Measurements from ENCODE around the gene UBE2J1.

UBE2J1 gene

GRCh38 chr6:89314692-89315091 lies 37.8 kb downstream of the UBE2J1 start:
- H2AK5ac ChIP-seq (ENCODE audit: low read length): no peak overlapping the region
- H2BK120ac ChIP-seq (ENCODE audit: low read depth, low read length): no peak overlapping the region
- H3K4me2 ChIP-seq (ENCODE audit: low read length): no peak overlapping the region
- no peak overlapping the region for H3K4me3 ChIP-seq (ENCODE audit: low read length)
- no CpG with 5 or more reads among the region's 7 CpGs for WGBS (ENCODE audit: extremely low coverage, insufficient coverage, low lambda C conversion rate)
- H3K79me2 ChIP-seq (ENCODE audit: control insufficient read depth, insufficient read depth, low read length): no peaks in the 10 kb centered on the region
- H3K18ac ChIP-seq (ENCODE audit: low read length): no peak overlapping the region
- no peak overlapping the region for H2BK15ac ChIP-seq (replicated peaks; ENCODE audit: low read depth)
- no peak overlapping the region for H3K27ac ChIP-seq (ENCODE audit: low read depth, low read length)
- H3K4me1 ChIP-seq (ENCODE audit: control insufficient read depth, low read depth, low read length): no peaks in the 10 kb centered on the region
- no peak overlapping the region for H2BK5ac ChIP-seq (ENCODE audit: low read length)
- H4K5ac ChIP-seq (ENCODE audit: low read length): no peak overlapping the region
- H4K8ac ChIP-seq (ENCODE audit: low read depth, low read length): no peak overlapping the region
- H3K79me1 ChIP-seq (ENCODE audit: low read length): no peaks in the 10 kb centered on the region
- H3K56ac ChIP-seq (ENCODE audit: low read length): no peak overlapping the region
- H3K23ac ChIP-seq (ENCODE audit: low read length): no peak overlapping the region
- no peak for DNase-seq
- H3K9ac ChIP-seq (ENCODE audit: low read length): no peak overlapping the region
- H3K27me3 ChIP-seq (ENCODE audit: insufficient read depth, low read length, poor library complexity): no peaks in the 10 kb centered on the region
- H3K4ac ChIP-seq (ENCODE audit: low read depth, low read length): no peak overlapping the region
- no peaks in the 10 kb centered on the region for H3K36me3 ChIP-seq (ENCODE audit: control insufficient read depth, insufficient read depth, low read length)

GRCh38 chr6:89313006-89313405 lies 39.5 kb downstream of the UBE2J1 start:
- no peaks in the 10 kb centered on the region for H3K79me2 ChIP-seq (ENCODE audit: control insufficient read depth, insufficient read depth, low read length)
- no peak overlapping the region for H3K18ac ChIP-seq (ENCODE audit: low read length)
- no peak overlapping the region for H3K27ac ChIP-seq (ENCODE audit: low read depth, low read length)
- DNase-seq: no peak
- H3K36me3 ChIP-seq (ENCODE audit: control insufficient read depth, insufficient read depth, low read length): no peaks in the 10 kb centered on the region
- no peak overlapping the region for H3K23ac ChIP-seq (ENCODE audit: low read length)
- H4K8ac ChIP-seq (ENCODE audit: low read depth, low read length): no peak overlapping the region
- no peak overlapping the region for H3K4me3 ChIP-seq (ENCODE audit: low read length)
- no peak overlapping the region for H2BK5ac ChIP-seq (ENCODE audit: low read length)
- WGBS (ENCODE audit: extremely low coverage, insufficient coverage, low lambda C conversion rate): no CpG with 5 or more reads among the region's 1 CpG
- H3K56ac ChIP-seq (ENCODE audit: low read length): no peak overlapping the region
- no peaks in the 10 kb centered on the region for H3K79me1 ChIP-seq (ENCODE audit: low read length)
- no peak overlapping the region for H2AK5ac ChIP-seq (ENCODE audit: low read length)
- no peak overlapping the region for H4K5ac ChIP-seq (ENCODE audit: low read length)
- no peak overlapping the region for H3K9ac ChIP-seq (ENCODE audit: low read length)
- no peak overlapping the region for H3K4ac ChIP-seq (ENCODE audit: low read depth, low read length)
- H3K4me1 ChIP-seq (ENCODE audit: control insufficient read depth, low read depth, low read length): no peaks in the 10 kb centered on the region
- no peaks in the 10 kb centered on the region for H3K27me3 ChIP-seq (ENCODE audit: insufficient read depth, low read length, poor library complexity)
- H2BK120ac ChIP-seq (ENCODE audit: low read depth, low read length): no peak overlapping the region
- no peak overlapping the region for H3K4me2 ChIP-seq (ENCODE audit: low read length)
- H2BK15ac ChIP-seq (replicated peaks; ENCODE audit: low read depth): no peak overlapping the region

GRCh38 chr6:89311853-89312531 lies 40.5 kb downstream of the UBE2J1 start:
- no peak overlapping the region for H3K4ac ChIP-seq (ENCODE audit: low read depth, low read length)
- H3K9ac ChIP-seq (ENCODE audit: low read length): peak overlapping the region; percentile 30
- no peak overlapping the region for H3K23ac ChIP-seq (ENCODE audit: low read length)
- H3K79me2 ChIP-seq (ENCODE audit: control insufficient read depth, insufficient read depth, low read length): no peaks in the 10 kb centered on the region
- H2AK5ac ChIP-seq (ENCODE audit: low read length): no peak overlapping the region
- H3K18ac ChIP-seq (ENCODE audit: low read length): no peak overlapping the region
- no peak overlapping the region for H3K27ac ChIP-seq (ENCODE audit: low read depth, low read length)
- peak; percentile 90 for DNase-seq
- no peaks in the 10 kb centered on the region for H3K79me1 ChIP-seq (ENCODE audit: low read length)
- no peak overlapping the region for H4K8ac ChIP-seq (ENCODE audit: low read depth, low read length)
- H2BK15ac ChIP-seq (replicated peaks; ENCODE audit: low read depth): no peak overlapping the region
- WGBS (ENCODE audit: extremely low coverage, insufficient coverage, low lambda C conversion rate): no CpG with 5 or more reads among the region's 9 CpGs
- H3K27me3 ChIP-seq (ENCODE audit: insufficient read depth, low read length, poor library complexity): no peaks in the 10 kb centered on the region
- no peak overlapping the region for H2BK5ac ChIP-seq (ENCODE audit: low read length)
- H4K5ac ChIP-seq (ENCODE audit: low read length): no peak overlapping the region
- no peak overlapping the region for H3K4me3 ChIP-seq (ENCODE audit: low read length)
- H3K4me1 ChIP-seq (ENCODE audit: control insufficient read depth, low read depth, low read length): no peaks in the 10 kb centered on the region
- H3K36me3 ChIP-seq (ENCODE audit: control insufficient read depth, insufficient read depth, low read length): no peaks in the 10 kb centered on the region
- H3K56ac ChIP-seq (ENCODE audit: low read length): peak overlapping the region; percentile 35
- no peak overlapping the region for H2BK120ac ChIP-seq (ENCODE audit: low read depth, low read length)
- no peak overlapping the region for H3K4me2 ChIP-seq (ENCODE audit: low read length)

- no peak overlapping the region for H3K9ac ChIP-seq (ENCODE audit: low read length)
- no peak overlapping the region for H4K5ac ChIP-seq (ENCODE audit: low read length)
- H2BK5ac ChIP-seq (ENCODE audit: low read length): no peak overlapping the region
- H3K4me3 ChIP-seq (ENCODE audit: low read length): no peak overlapping the region
- H3K23ac ChIP-seq (ENCODE audit: low read length): no peak overlapping the region
- H3K4ac ChIP-seq (ENCODE audit: low read depth, low read length): no peak overlapping the region
- H3K4me1 ChIP-seq (ENCODE audit: control insufficient read depth, low read depth, low read length): no peaks in the 10 kb centered on the region
- no peaks in the 10 kb centered on the region for H3K79me1 ChIP-seq (ENCODE audit: low read length)
- no peak overlapping the region for H3K56ac ChIP-seq (ENCODE audit: low read length)
- WGBS (ENCODE audit: extremely low coverage, insufficient coverage, low lambda C conversion rate): no CpG with 5 or more reads among the region's 5 CpGs
- no peak overlapping the region for H3K27ac ChIP-seq (ENCODE audit: low read depth, low read length)
- H3K36me3 ChIP-seq (ENCODE audit: control insufficient read depth, insufficient read depth, low read length): no peaks in the 10 kb centered on the region
- no peak for DNase-seq
- no peak overlapping the region for H2BK15ac ChIP-seq (replicated peaks; ENCODE audit: low read depth)
- no peaks in the 10 kb centered on the region for H3K79me2 ChIP-seq (ENCODE audit: control insufficient read depth, insufficient read depth, low read length)
- H2AK5ac ChIP-seq (ENCODE audit: low read length): no peak overlapping the region
- H2BK120ac ChIP-seq (ENCODE audit: low read depth, low read length): no peak overlapping the region
- H3K18ac ChIP-seq (ENCODE audit: low read length): no peak overlapping the region
- no peak overlapping the region for H3K4me2 ChIP-seq (ENCODE audit: low read length)
- no peaks in the 10 kb centered on the region for H3K27me3 ChIP-seq (ENCODE audit: insufficient read depth, low read length, poor library complexity)
- H4K8ac ChIP-seq (ENCODE audit: low read depth, low read length): no peak overlapping the region
These were observed 41.0 kb downstream of the UBE2J1 start for GRCh38 chr6:89311530-89311852.

- H3K27ac ChIP-seq (ENCODE audit: low read depth, low read length): no peak overlapping the region
These were observed 41.6 kb downstream of the UBE2J1 start for GRCh38 chr6:89310929-89311328.

More at GRCh38 chr6:89310929-89311328, 41.6 kb downstream of the UBE2J1 start:
- Histone ChIP-seq H3K56ac (ENCODE audit: low read length) (no peak overlapping the region), H3K4me2 (ENCODE audit: low read length) (no peak overlapping the region), H3K79me1 (ENCODE audit: low read length) (no peaks in the 10 kb centered on the region), H2BK120ac (ENCODE audit: low read depth, low read length) (no peak overlapping the region), H3K27me3 (ENCODE audit: insufficient read depth, low read length, poor library complexity) (no peaks in the 10 kb centered on the region), H3K18ac (ENCODE audit: low read length) (no peak overlapping the region), H2AK5ac (ENCODE audit: low read length) (no peak overlapping the region), H3K79me2 (ENCODE audit: control insufficient read depth, insufficient read depth, low read length) (no peaks in the 10 kb centered on the region), H3K23ac (ENCODE audit: low read length) (no peak overlapping the region), H2BK5ac (ENCODE audit: low read length) (no peak overlapping the region), H3K4ac (ENCODE audit: low read depth, low read length) (no peak overlapping the region), H2BK15ac (replicated peaks; ENCODE audit: low read depth) (no peak overlapping the region), H3K4me1 (ENCODE audit: control insufficient read depth, low read depth, low read length) (no peaks in the 10 kb centered on the region), H4K5ac (ENCODE audit: low read length) (no peak overlapping the region), H3K4me3 (ENCODE audit: low read length) (no peak overlapping the region), H3K9ac (ENCODE audit: low read length) (no peak overlapping the region), H3K36me3 (ENCODE audit: control insufficient read depth, insufficient read depth, low read length) (no peaks in the 10 kb centered on the region), H4K8ac (ENCODE audit: low read depth, low read length) (no peak overlapping the region)
- no CpG with 5 or more reads among the region's 11 CpGs for WGBS (ENCODE audit: extremely low coverage, insufficient coverage, low lambda C conversion rate)
- peak; percentile 21 for DNase-seq
